Measurements from ENCODE around the gene TRIM17. TPM values are rescaled to one million over a fixed set of nuclear protein-coding genes. Genes with fewer than 3 reads are reported as not detected.

TRIM17 gene
- total and polyA plus RNA-seq, 2 of the 8 experiments (the other 6 are each of a cell fraction or from before 2014, with no cell fraction given) = 1.1 to 2.2 TPM

DNA sequence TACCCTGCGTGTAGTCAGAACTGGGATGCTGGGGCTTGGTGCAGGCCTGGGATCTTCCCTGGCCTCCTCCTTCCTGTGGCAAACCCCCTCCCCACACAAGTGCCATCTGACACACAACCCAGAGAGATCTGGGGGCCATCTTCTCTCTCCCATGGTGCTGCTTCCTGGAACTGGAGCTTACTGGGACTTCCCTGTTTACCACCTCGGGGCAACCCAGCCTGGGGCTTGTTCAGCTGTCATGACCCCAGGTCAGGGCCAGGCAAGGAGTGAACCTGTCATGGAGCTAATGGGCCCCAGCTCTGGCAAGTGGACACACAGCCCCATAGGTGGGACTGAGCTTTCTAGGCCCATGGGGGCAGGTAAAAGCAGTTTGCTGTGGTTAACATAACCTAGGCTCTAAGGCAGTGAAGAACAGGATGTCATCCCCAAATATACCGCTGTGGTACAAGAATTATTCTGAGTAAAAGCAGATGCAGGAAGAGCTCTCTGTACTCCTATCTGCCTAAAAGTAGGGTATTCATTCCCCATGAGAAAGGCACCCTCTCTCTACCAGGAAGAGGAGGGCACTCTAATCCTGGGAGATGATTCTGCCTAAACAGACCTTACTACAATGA is 12.4 kb downstream of the TRIM17 start (continued):
- TF ChIP-seq NANOG (IDR thresholded peaks at IDR 0.05; ENCODE audit: insufficient read depth, low read depth, low read length, poor library complexity, severe bottlenecking) (no peak), SP2 (IDR thresholded peaks at IDR 0.05; ENCODE audit: low read length) (no peak), KDM1A (IDR thresholded peaks at IDR 0.05; ENCODE audit: borderline replicate concordance, low read length) (no peak), KDM5A (IDR thresholded peaks at IDR 0.05; ENCODE audit: low read length) (no peak), CBX5 (IDR thresholded peaks at IDR 0.05; ENCODE audit: low read depth, low read length) (no peak), SIRT6 (IDR thresholded peaks at IDR 0.05; ENCODE audit: low read length) (no peak), EP300 (IDR thresholded peaks at IDR 0.05; ENCODE audit: borderline replicate concordance in 1 of 2, low read depth in 2 of 2, low read length in 2 of 2) (no peak), POLR2A (IDR thresholded peaks at IDR 0.05; ENCODE audit: control extremely low read depth in 1 of 2, low read depth in 2 of 2, low read length in 2 of 2) (no peak), SP1 (IDR thresholded peaks at IDR 0.05; ENCODE audit: low read depth, low read length) (no peak)
